ENCODE measurements around the gene ERGIC1.

DNA sequence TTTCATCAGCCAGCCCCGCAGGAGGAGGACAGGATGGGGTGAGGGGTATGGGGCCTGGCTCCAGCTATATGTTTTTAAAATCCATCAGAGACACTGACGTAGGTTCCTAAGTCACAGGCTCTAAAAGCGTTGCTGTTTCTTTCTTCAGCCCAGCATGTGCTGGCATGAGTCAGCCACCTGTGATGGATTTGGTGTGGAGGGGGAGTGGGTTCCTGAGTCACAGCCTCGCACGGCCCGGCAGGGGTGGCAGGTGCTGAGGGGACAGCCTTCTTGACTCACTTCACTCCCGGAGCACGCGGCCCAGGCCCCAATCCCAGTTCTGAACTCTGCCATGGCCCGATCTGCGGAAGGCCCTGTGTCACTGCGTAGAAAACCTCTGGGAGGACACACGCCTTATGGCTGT, 86.4 kb downstream of the ERGIC1 start:
- TF ChIP-seq POLR2A (IDR thresholded peaks at IDR 0.05), result no peak
- no peak for TF ChIP-seq CTCF (IDR thresholded peaks at IDR 0.05 in 4 of 5, conservative IDR thresholded peaks at IDR 0.05 in 1 of 5)
